Glutamatergic neuron (in vitro differentiated cells): ENCODE measurements around the gene PMPCA. TPM values are rescaled to one million over a fixed set of nuclear protein-coding genes. Genes with fewer than 3 reads are reported as not detected.
A peak's percentile ranks its signal among the peaks of the same experiment; 100 is the strongest.

Experiments
- DNase-seq: peaks from one replicate; pipeline ENCODE4 v3.0.0; 2022
- H3K27ac Mint-ChIP-seq: one replicate; pipeline ENCODE4 v1.8.0; 2020; ENCODE audit warnings: mild to moderate bottlenecking, mixed read lengths, inconsistent platforms; ENCODE audit not compliant: unreplicated experiment
- H3K27me3 Mint-ChIP-seq: one replicate; pipeline ENCODE4 v1.8.0; 2020; ENCODE audit warnings: mild to moderate bottlenecking, moderate library complexity, mixed read lengths, inconsistent platforms; ENCODE audit not compliant: unreplicated experiment
- H3K36me3 Mint-ChIP-seq: one replicate; pipeline ENCODE4 v1.8.0; 2020; ENCODE audit warnings: mild to moderate bottlenecking, mixed read lengths, inconsistent platforms; ENCODE audit not compliant: unreplicated experiment
- H3K4me1 Mint-ChIP-seq: one replicate; pipeline ENCODE4 v1.8.0; 2020; ENCODE audit warnings: mild to moderate bottlenecking, low read depth, mixed read lengths, inconsistent platforms; ENCODE audit not compliant: unreplicated experiment
- H3K4me3 Mint-ChIP-seq: one replicate; pipeline ENCODE4 v1.8.0; 2020; ENCODE audit warnings: mild to moderate bottlenecking, mixed read lengths, inconsistent platforms; ENCODE audit not compliant: unreplicated experiment
- H3K9me3 Mint-ChIP-seq: one replicate; pipeline ENCODE4 v1.8.0; 2020; ENCODE audit warnings: mild to moderate bottlenecking, moderate library complexity, mixed read lengths, inconsistent platforms; ENCODE audit not compliant: unreplicated experiment
- total RNA-seq: library from RNA; stranded (reverse); fragmentation: NEBNext Ultra II Directional; extraction: Animal tissue kit (Norgen Biotek cat#: 25700); gene quantifications from one replicate; pipeline ENCODE4 v1.2.1, GENCODE V29; 2021; ENCODE audit not compliant: unreplicated experiment
- TF ChIP-seq, protein P1 (sequence below): fragments of 200-600 bp; sonication (generic); IDR thresholded peaks from one replicate; pipeline ENCODE4 v1.5.0; 2021; ENCODE audit not compliant: partially characterized antibody, unreplicated experiment

Gene PMPCA
- total RNA-seq, 1 donor from 2014 or later = 69.0 TPM

- peaks cover 18% of the 10 kb centered on the region for H3K4me1 Mint-ChIP-seq
- H3K36me3 Mint-ChIP-seq = no peaks in the 10 kb centered on the region
- H3K9me3 Mint-ChIP-seq = no peaks in the 10 kb centered on the region
- TF ChIP-seq, protein P1, sequence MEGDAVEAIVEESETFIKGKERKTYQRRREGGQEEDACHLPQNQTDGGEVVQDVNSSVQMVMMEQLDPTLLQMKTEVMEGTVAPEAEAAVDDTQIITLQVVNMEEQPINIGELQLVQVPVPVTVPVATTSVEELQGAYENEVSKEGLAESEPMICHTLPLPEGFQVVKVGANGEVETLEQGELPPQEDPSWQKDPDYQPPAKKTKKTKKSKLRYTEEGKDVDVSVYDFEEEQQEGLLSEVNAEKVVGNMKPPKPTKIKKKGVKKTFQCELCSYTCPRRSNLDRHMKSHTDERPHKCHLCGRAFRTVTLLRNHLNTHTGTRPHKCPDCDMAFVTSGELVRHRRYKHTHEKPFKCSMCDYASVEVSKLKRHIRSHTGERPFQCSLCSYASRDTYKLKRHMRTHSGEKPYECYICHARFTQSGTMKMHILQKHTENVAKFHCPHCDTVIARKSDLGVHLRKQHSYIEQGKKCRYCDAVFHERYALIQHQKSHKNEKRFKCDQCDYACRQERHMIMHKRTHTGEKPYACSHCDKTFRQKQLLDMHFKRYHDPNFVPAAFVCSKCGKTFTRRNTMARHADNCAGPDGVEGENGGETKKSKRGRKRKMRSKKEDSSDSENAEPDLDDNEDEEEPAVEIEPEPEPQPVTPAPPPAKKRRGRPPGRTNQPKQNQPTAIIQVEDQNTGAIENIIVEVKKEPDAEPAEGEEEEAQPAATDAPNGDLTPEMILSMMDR = no peak
- peak within 1 kb of the TSS; percentile 81 for H3K27ac Mint-ChIP-seq
- peaks cover 8% of the 10 kb centered on the region for H3K27me3 Mint-ChIP-seq
- peak within 1 kb of the TSS; percentile 18 for H3K4me3 Mint-ChIP-seq
- no peak for DNase-seq
These were observed 36.9 kb upstream of the PMPCA start, which contains the start of gene CARD9 for GRCh38 chr9:136373300-136374182. Gene CARD9 (minus strand): TSS chr9:136373669. CDS start chr9:136372078, 1,591 bp downstream.

DNA sequence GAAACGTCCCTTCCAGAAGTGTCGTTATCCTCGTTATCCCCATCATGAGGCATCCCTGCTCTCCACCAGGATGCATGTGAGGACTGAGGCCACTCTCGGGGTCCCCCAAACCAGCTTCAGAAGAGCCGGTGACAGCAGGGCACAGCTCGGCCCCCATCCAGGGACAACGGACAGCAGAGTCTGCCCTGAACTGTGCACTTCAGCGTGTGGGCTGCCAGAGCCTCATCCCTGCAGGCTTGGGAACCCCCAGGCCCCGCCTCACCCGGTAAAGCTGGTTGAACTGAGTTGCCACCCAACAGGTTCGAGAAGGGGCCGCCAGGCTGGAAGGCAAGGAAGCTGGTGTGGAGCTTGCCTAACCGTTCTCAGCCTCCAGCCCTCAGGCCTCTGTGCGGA is 36.3 kb upstream of the PMPCA start:
- H3K9me3 Mint-ChIP-seq = no peaks in the 10 kb centered on the region
- peaks cover 7% of the 10 kb centered on the region for H3K27me3 Mint-ChIP-seq
- TF ChIP-seq, protein P1 = no peak
- H3K36me3 Mint-ChIP-seq = no peaks in the 10 kb centered on the region
- no peak overlapping the region for H3K4me3 Mint-ChIP-seq
- H3K4me1 Mint-ChIP-seq = peaks cover 18% of the 10 kb centered on the region
- H3K27ac Mint-ChIP-seq = no peak overlapping the region
- no peak for DNase-seq

GRCh38 chr9:136375096-136375495 is 35.4 kb upstream of the PMPCA start:
- Mint-ChIP-seq H3K4me1 (peaks cover 18% of the 10 kb centered on the region), H3K27ac (peak overlapping the region; percentile 86), H3K36me3 (no peaks in the 10 kb centered on the region), H3K9me3 (no peaks in the 10 kb centered on the region), H3K27me3 (peaks cover 3% of the 10 kb centered on the region), H3K4me3 (peak overlapping the region; percentile 52)
- DNase-seq = no peak
- TF ChIP-seq, protein P1 = no peak

DNA sequence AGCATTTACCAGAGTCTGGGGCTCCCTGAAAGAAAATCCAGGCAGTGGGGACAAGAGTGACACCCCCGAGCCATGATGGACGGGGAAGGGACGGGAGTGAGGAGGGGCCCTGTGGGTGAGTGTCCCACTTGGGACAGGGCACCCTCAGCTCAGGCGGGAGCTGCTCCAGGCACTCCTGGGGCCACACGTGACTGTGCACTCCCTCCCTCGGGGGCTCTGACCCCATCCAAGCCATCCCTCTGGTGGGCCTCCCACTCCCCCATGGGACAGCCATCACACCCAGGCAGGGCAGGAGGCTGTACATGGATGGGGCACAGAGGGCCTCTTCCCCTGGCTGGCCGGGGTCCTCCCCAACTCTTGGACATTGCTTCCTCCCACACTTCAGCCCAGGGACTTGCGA is 34.0 kb upstream of the PMPCA start:
- no peak for DNase-seq
- H3K36me3 Mint-ChIP-seq = no peaks in the 10 kb centered on the region
- no peaks in the 10 kb centered on the region for H3K9me3 Mint-ChIP-seq
- TF ChIP-seq, protein P1 = no peak
- H3K27me3 Mint-ChIP-seq = peaks cover 3% of the 10 kb centered on the region
- H3K4me3 Mint-ChIP-seq = no peak overlapping the region
- no peak overlapping the region for H3K27ac Mint-ChIP-seq
- peaks cover 16% of the 10 kb centered on the region for H3K4me1 Mint-ChIP-seq
